ENCODE results near the gene CLOCK. TPM values are rescaled to one million over a fixed set of nuclear protein-coding genes. Genes with fewer than 3 reads are reported as not detected.

Gene CLOCK
- total and polyA plus RNA-seq, 9 of the 15 experiments (the other 6 are each of a cell fraction or from before 2014, with no cell fraction given), result 3.7 to 14.4 (median 9.4) TPM

DNA sequence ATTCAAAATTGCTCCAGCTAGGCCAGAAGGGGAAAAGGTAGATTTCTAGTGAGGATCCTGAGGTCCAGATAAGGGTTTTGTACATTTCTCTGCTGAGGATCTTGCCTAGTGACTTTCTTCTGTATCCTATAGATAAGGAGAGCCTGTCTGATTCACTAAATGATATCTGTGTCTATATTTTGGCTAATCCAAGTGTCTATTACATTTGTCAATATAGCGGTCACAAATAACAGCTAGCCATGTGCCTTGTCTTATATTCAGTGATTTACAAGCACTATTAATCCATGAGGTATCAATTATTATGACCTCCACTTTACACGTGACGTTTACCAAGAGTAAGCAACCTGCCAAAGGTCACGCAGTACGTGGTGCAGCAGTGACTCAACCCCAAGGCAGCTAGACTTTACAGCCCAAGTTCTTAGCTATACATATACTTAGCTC, 109.3 kb downstream of the CLOCK start (continued):
- TF ChIP-seq PHF21A (IDR thresholded peaks at IDR 0.05; ENCODE audit: borderline replicate concordance, low read depth), result no peak
- no peak for TF ChIP-seq ZNF12 (CRISPR knock-in tag; IDR thresholded peaks at IDR 0.05)
- TF ChIP-seq, protein P1, sequence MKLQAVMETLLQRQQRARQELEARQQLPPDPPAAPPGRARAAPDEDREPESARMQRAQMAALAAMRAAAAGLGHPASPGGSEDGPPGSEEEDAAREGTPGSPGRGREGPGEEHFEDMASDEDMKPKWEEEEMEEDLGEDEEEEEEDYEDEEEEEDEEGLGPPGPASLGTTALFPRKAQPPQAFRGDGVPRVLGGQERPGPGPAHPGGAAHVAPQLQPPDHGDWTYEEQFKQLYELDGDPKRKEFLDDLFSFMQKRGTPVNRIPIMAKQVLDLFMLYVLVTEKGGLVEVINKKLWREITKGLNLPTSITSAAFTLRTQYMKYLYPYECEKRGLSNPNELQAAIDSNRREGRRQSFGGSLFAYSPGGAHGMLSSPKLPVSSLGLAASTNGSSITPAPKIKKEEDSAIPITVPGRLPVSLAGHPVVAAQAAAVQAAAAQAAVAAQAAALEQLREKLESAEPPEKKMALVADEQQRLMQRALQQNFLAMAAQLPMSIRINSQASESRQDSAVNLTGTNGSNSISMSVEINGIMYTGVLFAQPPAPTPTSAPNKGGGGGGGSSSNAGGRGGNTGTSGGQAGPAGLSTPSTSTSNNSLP (IDR thresholded peaks at IDR 0.05; ENCODE audit: borderline replicate concordance, low read depth, low read length), result peak; percentile 72; the same call in 1 of the 2 replicates
- TF ChIP-seq POLR2G (IDR thresholded peaks at IDR 0.05; ENCODE audit: low read depth, low read length), result no peak
- TF ChIP-seq MTF1 (CRISPR knock-in tag; IDR thresholded peaks at IDR 0.05; ENCODE audit: borderline replicate concordance), result no peak
- no peak for TF ChIP-seq E2F3 (CRISPR knock-in tag; IDR thresholded peaks at IDR 0.05)
- TF ChIP-seq GABPB1 (CRISPR knock-in tag; IDR thresholded peaks at IDR 0.05), result 0 out of 2 replicates have a peak, but pooled peaks have one; percentile 16
- no peak for TF ChIP-seq ZNF133 (CRISPR knock-in tag; IDR thresholded peaks at IDR 0.05)
- peak; percentile 87 for TF ChIP-seq DPF2 (IDR thresholded peaks at IDR 0.05)
- TF ChIP-seq, protein P2, sequence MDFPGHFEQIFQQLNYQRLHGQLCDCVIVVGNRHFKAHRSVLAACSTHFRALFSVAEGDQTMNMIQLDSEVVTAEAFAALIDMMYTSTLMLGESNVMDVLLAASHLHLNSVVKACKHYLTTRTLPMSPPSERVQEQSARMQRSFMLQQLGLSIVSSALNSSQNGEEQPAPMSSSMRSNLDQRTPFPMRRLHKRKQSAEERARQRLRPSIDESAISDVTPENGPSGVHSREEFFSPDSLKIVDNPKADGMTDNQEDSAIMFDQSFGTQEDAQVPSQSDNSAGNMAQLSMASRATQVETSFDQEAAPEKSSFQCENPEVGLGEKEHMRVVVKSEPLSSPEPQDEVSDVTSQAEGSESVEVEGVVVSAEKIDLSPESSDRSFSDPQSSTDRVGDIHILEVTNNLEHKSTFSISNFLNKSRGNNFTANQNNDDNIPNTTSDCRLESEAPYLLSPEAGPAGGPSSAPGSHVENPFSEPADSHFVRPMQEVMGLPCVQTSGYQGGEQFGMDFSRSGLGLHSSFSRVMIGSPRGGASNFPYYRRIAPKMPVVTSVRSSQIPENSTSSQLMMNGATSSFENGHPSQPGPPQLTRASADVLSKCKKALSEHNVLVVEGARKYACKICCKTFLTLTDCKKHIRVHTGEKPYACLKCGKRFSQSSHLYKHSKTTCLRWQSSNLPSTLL (IDR thresholded peaks at IDR 0.05), result no peak
- peak; percentile 83 for TF ChIP-seq SMARCA4 (IDR thresholded peaks at IDR 0.05)
- TF ChIP-seq STAT5B (CRISPR knock-in tag; IDR thresholded peaks at IDR 0.05), result no peak
- TF ChIP-seq ZC3H11A (IDR thresholded peaks at IDR 0.05; ENCODE audit: low read depth, low read length), result no peak
- no peak for TF ChIP-seq ARNT (IDR thresholded peaks at IDR 0.05)
- TF ChIP-seq FOXM1 (IDR thresholded peaks at IDR 0.05; ENCODE audit: low read depth), result peak; percentile 52; the same call in 1 of the 2 replicates
- TF ChIP-seq FOXM1 (CRISPR knock-in tag; IDR thresholded peaks at IDR 0.05; ENCODE audit: low read depth), result no peak
- no peak for TF ChIP-seq ZFPM2 (CRISPR knock-in tag; IDR thresholded peaks at IDR 0.05)
- no peak for TF ChIP-seq ZNF76 (CRISPR knock-in tag; IDR thresholded peaks at IDR 0.05; ENCODE audit: borderline replicate concordance)
- TF ChIP-seq, protein P3, sequence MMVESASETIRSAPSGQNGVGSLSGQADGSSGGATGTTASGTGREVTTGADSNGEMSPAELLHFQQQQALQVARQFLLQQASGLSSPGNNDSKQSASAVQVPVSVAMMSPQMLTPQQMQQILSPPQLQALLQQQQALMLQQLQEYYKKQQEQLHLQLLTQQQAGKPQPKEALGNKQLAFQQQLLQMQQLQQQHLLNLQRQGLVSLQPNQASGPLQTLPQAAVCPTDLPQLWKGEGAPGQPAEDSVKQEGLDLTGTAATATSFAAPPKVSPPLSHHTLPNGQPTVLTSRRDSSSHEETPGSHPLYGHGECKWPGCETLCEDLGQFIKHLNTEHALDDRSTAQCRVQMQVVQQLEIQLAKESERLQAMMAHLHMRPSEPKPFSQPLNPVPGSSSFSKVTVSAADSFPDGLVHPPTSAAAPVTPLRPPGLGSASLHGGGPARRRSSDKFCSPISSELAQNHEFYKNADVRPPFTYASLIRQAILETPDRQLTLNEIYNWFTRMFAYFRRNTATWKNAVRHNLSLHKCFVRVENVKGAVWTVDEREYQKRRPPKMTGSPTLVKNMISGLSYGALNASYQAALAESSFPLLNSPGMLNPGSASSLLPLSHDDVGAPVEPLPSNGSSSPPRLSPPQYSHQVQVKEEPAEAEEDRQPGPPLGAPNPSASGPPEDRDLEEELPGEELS (CRISPR knock-in tag; IDR thresholded peaks at IDR 0.05; ENCODE audit: borderline replicate concordance), result no peak
- TF ChIP-seq PML (IDR thresholded peaks at IDR 0.05; ENCODE audit: low read length), result peak; percentile 74
- no peak for TF ChIP-seq HNRNPUL1 (IDR thresholded peaks at IDR 0.05; ENCODE audit: low read length)
- TF ChIP-seq, protein P4, sequence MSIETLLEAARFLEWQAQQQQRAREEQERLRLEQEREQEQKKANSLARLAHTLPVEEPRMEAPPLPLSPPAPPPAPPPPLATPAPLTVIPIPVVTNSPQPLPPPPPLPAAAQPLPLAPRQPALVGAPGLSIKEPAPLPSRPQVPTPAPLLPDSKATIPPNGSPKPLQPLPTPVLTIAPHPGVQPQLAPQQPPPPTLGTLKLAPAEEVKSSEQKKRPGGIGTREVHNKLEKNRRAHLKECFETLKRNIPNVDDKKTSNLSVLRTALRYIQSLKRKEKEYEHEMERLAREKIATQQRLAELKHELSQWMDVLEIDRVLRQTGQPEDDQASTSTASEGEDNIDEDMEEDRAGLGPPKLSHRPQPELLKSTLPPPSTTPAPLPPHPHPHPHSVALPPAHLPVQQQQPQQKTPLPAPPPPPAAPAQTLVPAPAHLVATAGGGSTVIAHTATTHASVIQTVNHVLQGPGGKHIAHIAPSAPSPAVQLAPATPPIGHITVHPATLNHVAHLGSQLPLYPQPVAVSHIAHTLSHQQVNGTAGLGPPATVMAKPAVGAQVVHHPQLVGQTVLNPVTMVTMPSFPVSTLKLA (conservative IDR thresholded peaks at IDR 0.05), result 0 out of 4 replicates have a peak, but pooled peaks of 1 of the 2 experiments have one; percentile 47

All from K562 (cell line).